Measurements from ENCODE around the gene FAM107B.

DNA sequence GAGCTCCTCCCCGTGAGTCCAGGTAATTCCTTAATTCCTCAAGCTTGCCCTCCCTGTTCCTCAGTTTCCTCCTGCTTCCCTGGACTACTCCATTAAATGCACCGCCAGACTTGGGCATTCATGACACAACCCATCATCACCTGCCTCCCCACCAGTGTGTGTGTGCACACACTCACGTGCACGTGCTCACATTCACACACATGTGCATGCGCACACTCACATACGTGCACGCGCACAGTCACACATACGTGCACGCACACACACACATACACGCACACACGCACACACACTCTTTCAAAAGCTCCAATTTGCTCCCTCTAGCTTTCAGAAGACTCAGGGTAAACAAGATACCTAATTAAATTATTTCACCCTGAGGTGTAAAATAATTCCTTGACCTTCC lies 216.7 kb downstream of the FAM107B start:
- TF ChIP-seq, protein P1, sequence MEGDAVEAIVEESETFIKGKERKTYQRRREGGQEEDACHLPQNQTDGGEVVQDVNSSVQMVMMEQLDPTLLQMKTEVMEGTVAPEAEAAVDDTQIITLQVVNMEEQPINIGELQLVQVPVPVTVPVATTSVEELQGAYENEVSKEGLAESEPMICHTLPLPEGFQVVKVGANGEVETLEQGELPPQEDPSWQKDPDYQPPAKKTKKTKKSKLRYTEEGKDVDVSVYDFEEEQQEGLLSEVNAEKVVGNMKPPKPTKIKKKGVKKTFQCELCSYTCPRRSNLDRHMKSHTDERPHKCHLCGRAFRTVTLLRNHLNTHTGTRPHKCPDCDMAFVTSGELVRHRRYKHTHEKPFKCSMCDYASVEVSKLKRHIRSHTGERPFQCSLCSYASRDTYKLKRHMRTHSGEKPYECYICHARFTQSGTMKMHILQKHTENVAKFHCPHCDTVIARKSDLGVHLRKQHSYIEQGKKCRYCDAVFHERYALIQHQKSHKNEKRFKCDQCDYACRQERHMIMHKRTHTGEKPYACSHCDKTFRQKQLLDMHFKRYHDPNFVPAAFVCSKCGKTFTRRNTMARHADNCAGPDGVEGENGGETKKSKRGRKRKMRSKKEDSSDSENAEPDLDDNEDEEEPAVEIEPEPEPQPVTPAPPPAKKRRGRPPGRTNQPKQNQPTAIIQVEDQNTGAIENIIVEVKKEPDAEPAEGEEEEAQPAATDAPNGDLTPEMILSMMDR (conservative IDR thresholded peaks at IDR 0.05): no peak
- no peak for TF ChIP-seq EZH2 (IDR thresholded peaks at IDR 0.05; ENCODE audit: low read depth)

Measured in PC-9 (cell line).